CD8-positive, alpha-beta memory T cell (primary cell): ENCODE results near the gene GMPR2. TPM values are rescaled to one million over a fixed set of nuclear protein-coding genes. Genes with fewer than 3 reads are reported as not detected.

Experiments used
- CTCF ChIA-PET: fragments of 350-600 bp; sonication (Branson Sonifier 250); formaldehyde crosslinking; loops from one replicate; lab custom pipeline; 2021; ENCODE audit warnings: antibody characterized with exemption; lab: Charles Lee
- POLR2A ChIA-PET: fragments of 350-600 bp; sonication (Branson Sonifier 250); formaldehyde crosslinking; loops from one replicate; lab custom pipeline; 2021; ENCODE audit warnings: antibody characterized with exemption; lab: Charles Lee
- DNase-seq, 5 donors: peaks; one replicate each; pipeline versions ENCODE4 v3.0.0 to v3.0.0-alpha.2; 2020 to 2022; ENCODE audit warnings: mixed read lengths in 1 of 5
- H3K27ac ChIP-seq: one replicate; pipeline ENCODE4 v1.7.0; 2013; ENCODE audit warnings: low read depth, mild to moderate bottlenecking, low read length, moderate library complexity
- H3K27me3 ChIP-seq: 2 replicates; pipeline ENCODE4 v1.7.0; 2013; ENCODE audit warnings: low read length, mild to moderate bottlenecking; ENCODE audit not compliant: insufficient read depth, poor library complexity, severe bottlenecking
- H3K36me3 ChIP-seq: 2 replicates; pipeline ENCODE4 v1.7.0; 2013; ENCODE audit warnings: mild to moderate bottlenecking, low read length, moderate library complexity; ENCODE audit not compliant: insufficient read depth
- H3K4me1 ChIP-seq: 2 replicates; pipeline ENCODE4 v1.7.0; 2013; ENCODE audit warnings: mild to moderate bottlenecking, low read length, moderate library complexity; ENCODE audit not compliant: insufficient read depth
- H3K4me3 ChIP-seq: 2 replicates; pipeline ENCODE4 v1.7.0; 2013; ENCODE audit warnings: mild to moderate bottlenecking, low read length
- H3K9me3 ChIP-seq: 2 replicates; pipeline ENCODE4 v1.7.0; 2013; ENCODE audit warnings: mild to moderate bottlenecking, low read length
- H3K27ac Mint-ChIP-seq, 8 donors: one replicate each; pipeline ENCODE4 v1.8.0; 2020 to 2021; ENCODE audit warnings: mixed read lengths in 8 of 8, mild to moderate bottlenecking in 6 of 8, inconsistent platforms in 3 of 8, moderate library complexity in 3 of 8
- H3K27me3 Mint-ChIP-seq, 2 donors: one replicate each; pipeline ENCODE4 v1.8.0; 2020 to 2021; ENCODE audit warnings: mixed read lengths in 2 of 2, mild to moderate bottlenecking in 1 of 2, moderate library complexity in 1 of 2
- H3K36me3 Mint-ChIP-seq, 3 donors: one replicate each; pipeline ENCODE4 v1.8.0; 2020 to 2021; ENCODE audit warnings: mixed read lengths in 3 of 3, inconsistent platforms in 1 of 3, mild to moderate bottlenecking in 1 of 3
- H3K4me1 Mint-ChIP-seq, 3 donors: one replicate each; pipeline ENCODE4 v1.8.0; 2020 to 2021; ENCODE audit warnings: mixed read lengths in 3 of 3, inconsistent platforms in 1 of 3, mild to moderate bottlenecking in 1 of 3
- H3K4me3 Mint-ChIP-seq, 7 donors: one replicate each; pipeline ENCODE4 v1.8.0; 2020 to 2021; ENCODE audit warnings: mixed read lengths in 7 of 7, mild to moderate bottlenecking in 6 of 7, moderate library complexity in 4 of 7, inconsistent platforms in 2 of 7
- H3K9me3 Mint-ChIP-seq, 5 donors: one replicate each; pipeline ENCODE4 v1.8.0; 2020 to 2022; ENCODE audit warnings: mixed read lengths in 5 of 5, mild to moderate bottlenecking in 3 of 5, moderate library complexity in 2 of 5, inconsistent platforms in 1 of 5
- polyA plus RNA-seq: library from polyadenylated mRNA; unstranded; fragments of 300-500 nt; fragmentation: Illumina TruSeq; gene quantifications from one replicate; pipeline ENCODE4 v1.2.3, GENCODE V29; 2021
- total RNA-seq, 2 experiments: library from RNA; stranded (reverse); gene quantifications; one replicate each; pipeline ENCODE4 v1.2.3, GENCODE V29; 2021

The GMPR2 gene
- 10 to 100 TPM; 43.6 to 48.6 TPM for total RNA-seq
- 96.8 TPM for polyA plus RNA-seq

DNA sequence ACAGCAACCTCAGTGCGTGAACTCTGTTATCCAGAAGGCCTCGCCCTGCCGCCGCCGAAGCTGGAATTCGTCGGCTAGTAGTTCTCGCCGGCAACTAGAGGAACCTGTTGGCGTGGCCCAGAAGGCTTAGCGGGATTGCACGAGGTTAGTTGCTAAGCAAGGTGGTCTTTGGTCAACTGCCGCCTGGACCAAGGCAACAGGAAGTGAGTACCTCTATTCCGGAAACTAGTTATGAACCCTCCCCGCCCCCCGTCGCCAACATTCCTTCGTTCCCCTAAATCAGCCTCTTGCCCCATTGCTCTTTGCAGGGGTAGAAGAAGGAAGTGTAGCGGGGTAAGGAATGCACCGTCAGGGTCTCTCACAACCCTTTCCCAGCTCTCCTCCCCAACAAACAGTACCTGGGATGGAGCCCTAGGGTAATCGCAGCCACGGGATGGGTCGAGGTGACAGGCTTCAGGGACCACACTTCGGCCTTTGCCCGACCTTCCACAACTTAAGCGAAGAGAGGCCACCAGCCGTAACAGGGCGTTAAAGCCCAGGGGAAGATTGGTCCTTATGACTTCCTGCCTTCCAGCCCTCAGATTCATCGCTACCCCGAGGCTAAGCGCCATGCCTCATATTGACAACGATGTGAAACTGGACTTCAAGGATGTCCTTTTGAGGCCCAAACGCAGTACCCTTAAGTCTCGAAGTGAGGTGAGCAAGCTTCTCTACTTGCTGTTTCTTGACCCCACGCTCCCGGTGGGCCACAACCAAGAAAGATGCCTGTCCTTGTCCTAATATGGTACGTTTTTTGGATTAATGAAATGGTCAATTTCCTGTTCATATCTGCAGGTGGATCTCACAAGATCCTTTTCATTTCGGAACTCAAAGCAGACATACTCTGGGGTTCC is at the start of gene GMPR2:
GMPR2 (plus strand) TSS at position 285 of the 893 bp plus-strand sequence; CDS start at position 610, 325 bp downstream.
- CTCF ChIA-PET, result interaction anchor here (0.6 to 3.2 kb wide), 4 partner anchors 9 to 123 kb away, joined by 3 to 16 read pairs (median 4); partner anchors contain the start of genes MDP1, TINF2 and TM9SF1
- no peaks in the 10 kb centered on the region for H3K27me3 Mint-ChIP-seq
- H3K4me3 Mint-ChIP-seq, result peak within 1 kb of the TSS; percentile 95 to 99 (median 98)
- H3K9me3 Mint-ChIP-seq, result no peaks in the 10 kb centered on the region
- Histone ChIP-seq H3K4me1 (peaks cover 38% of the 10 kb centered on the region), H3K27ac (peak within 1 kb of the TSS; percentile 79), H3K4me3 (peak within 1 kb of the TSS; percentile 92), H3K9me3 (no peaks in the 10 kb centered on the region), H3K36me3 (peaks cover 38% of the 10 kb centered on the region), H3K27me3 (no peaks in the 10 kb centered on the region)
- peaks cover 0 to 63% (median 18%) of the 10 kb centered on the region in 3 donors for H3K36me3 Mint-ChIP-seq
- no peak for DNase-seq
- H3K27ac Mint-ChIP-seq, result peak within 1 kb of the TSS; percentile 95 to 99 (median 98)
- POLR2A ChIA-PET, result interaction anchor here (2.3 kb wide), 1 partner anchor 9 kb away, joined by 30 read pairs; the partner anchor contains the start of gene TINF2
- peaks cover 49 to 70% (median 68%) of the 10 kb centered on the region in 3 donors for H3K4me1 Mint-ChIP-seq

GRCh38 chr14:24183014-24183481 is 49.7 kb upstream of the GMPR2 start:
- H3K4me1 ChIP-seq, result peaks cover 13% of the 10 kb centered on the region
- H3K36me3 ChIP-seq, result peaks cover 47% of the 10 kb centered on the region
- Mint-ChIP-seq H3K4me3 (no peak overlapping the region), H3K9me3 (no peaks in the 10 kb centered on the region), H3K36me3 (peaks cover 0 to 87% (median 4%) of the 10 kb centered on the region in 3 donors), H3K4me1 (peaks cover 14 to 16% (median 16%) of the 10 kb centered on the region in 3 donors), H3K27ac (peak overlapping the region in 1 of 8 donors; percentile 48), H3K27me3 (no peaks in the 10 kb centered on the region)
- ChIA-PET CTCF (interaction anchor here (1.6 kb wide), 1 partner anchor 22 kb away, joined by 6 read pairs; the partner anchor contains the start of gene IRF9), POLR2A (no interaction called here)
- no peaks in the 10 kb centered on the region for H3K9me3 ChIP-seq
- H3K27ac ChIP-seq, result no peak overlapping the region
- no peaks in the 10 kb centered on the region for H3K27me3 ChIP-seq
- H3K4me3 ChIP-seq, result no peak overlapping the region
- DNase-seq, result no peak

- DNase-seq, result no peak
- H3K27ac ChIP-seq, result no peak overlapping the region
- ChIA-PET POLR2A (no interaction called here), CTCF (interaction anchor here (0.6 to 2.4 kb wide), 4 partner anchors 11 to 74 kb away, joined by 3 to 6 read pairs (median 4); partner anchors contain the start of genes IRF9 and TM9SF1)
- H3K27me3 ChIP-seq, result no peaks in the 10 kb centered on the region
- peak overlapping the region in 2 of 8 donors; percentile 17 to 27 for H3K27ac Mint-ChIP-seq
- peaks cover 22% of the 10 kb centered on the region for H3K4me1 ChIP-seq
- no peak overlapping the region for H3K4me3 ChIP-seq
- peaks cover 23 to 28% (median 27%) of the 10 kb centered on the region in 3 donors for H3K4me1 Mint-ChIP-seq
- no peak overlapping the region for H3K4me3 Mint-ChIP-seq
- no peaks in the 10 kb centered on the region for H3K9me3 ChIP-seq
- H3K9me3 Mint-ChIP-seq, result no peaks in the 10 kb centered on the region
- H3K36me3 ChIP-seq, result peaks cover 42% of the 10 kb centered on the region
- peaks cover 0 to 78% (median 4%) of the 10 kb centered on the region in 3 donors for H3K36me3 Mint-ChIP-seq
- no peaks in the 10 kb centered on the region for H3K27me3 Mint-ChIP-seq
Observed at GRCh38 chr14:24184104-24184970, 48.4 kb upstream of the GMPR2 start.

GRCh38 chr14:24185026-24185425 is 47.7 kb upstream of the GMPR2 start:
- H3K4me1 Mint-ChIP-seq, result peaks cover 24 to 33% (median 29%) of the 10 kb centered on the region in 3 donors
- Histone ChIP-seq H3K27ac (no peak overlapping the region), H3K9me3 (no peaks in the 10 kb centered on the region), H3K4me1 (peaks cover 25% of the 10 kb centered on the region), H3K4me3 (no peak overlapping the region), H3K36me3 (peaks cover 37% of the 10 kb centered on the region), H3K27me3 (no peaks in the 10 kb centered on the region)
- ChIA-PET POLR2A (interaction anchor here (1.2 kb wide), 1 partner anchor 11 kb away, joined by 3 read pairs; no protein-coding TSS in a partner anchor), CTCF (interaction anchor here (1.3 to 5.2 kb wide), 3 partner anchors 10 to 247 kb away, joined by 4 to 36 read pairs (median 6); partner anchors contain the start of genes IRF9 and TM9SF1)
- peak overlapping the region in 3 of 8 donors; percentile 18 to 99 (median 35) for H3K27ac Mint-ChIP-seq
- peaks cover 0 to 73% (median 4%) of the 10 kb centered on the region in 3 donors for H3K36me3 Mint-ChIP-seq
- H3K4me3 Mint-ChIP-seq, result peak overlapping the region in 1 of 7 donors; percentile 65
- no peaks in the 10 kb centered on the region for H3K27me3 Mint-ChIP-seq
- no peak for DNase-seq
- H3K9me3 Mint-ChIP-seq, result no peaks in the 10 kb centered on the region

DNA sequence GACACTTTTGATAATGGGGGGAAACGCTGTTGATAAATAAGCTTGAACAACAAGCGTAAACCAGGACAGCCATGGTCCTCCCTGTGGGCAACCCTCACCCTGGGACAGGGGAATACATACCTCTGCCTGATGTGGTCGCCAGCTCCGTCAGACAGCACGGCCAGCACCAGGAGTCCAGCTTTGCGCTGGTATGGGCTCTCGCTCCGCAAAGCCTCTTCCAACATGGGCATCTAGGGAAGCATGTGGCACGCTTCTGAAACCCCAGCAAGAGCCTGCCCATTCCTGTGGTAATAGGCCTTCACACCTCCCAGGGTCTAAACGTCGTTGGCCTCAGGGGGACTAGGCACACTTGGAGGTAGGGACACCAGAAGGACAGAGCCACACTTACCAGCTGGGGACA is 47.0 kb upstream of the GMPR2 start:
- DNase-seq, result no peak

GRCh38 chr14:24186831-24187538 is 45.7 kb upstream of the GMPR2 start:
- H3K27me3 Mint-ChIP-seq, result no peaks in the 10 kb centered on the region
- Histone ChIP-seq H3K4me3 (no peak overlapping the region), H3K27ac (no peak overlapping the region), H3K4me1 (peaks cover 25% of the 10 kb centered on the region), H3K27me3 (no peaks in the 10 kb centered on the region), H3K36me3 (peaks cover 36% of the 10 kb centered on the region), H3K9me3 (no peaks in the 10 kb centered on the region)
- peak overlapping the region; percentile 34 to 94 (median 69) for H3K4me3 Mint-ChIP-seq
- ChIA-PET CTCF (interaction anchor here (0.8 to 5.2 kb wide), 4 partner anchors 26 to 250 kb away, joined by 3 to 36 read pairs (median 5); partner anchors contain the start of genes IRF9 and TINF2), POLR2A (interaction anchor here (1.3 kb wide), 1 partner anchor 25 kb away, joined by 3 read pairs; no protein-coding TSS in a partner anchor)
- peaks cover 21 to 43% (median 30%) of the 10 kb centered on the region in 3 donors for H3K4me1 Mint-ChIP-seq
- peaks cover 0 to 68% (median 0%) of the 10 kb centered on the region in 3 donors for H3K36me3 Mint-ChIP-seq
- H3K27ac Mint-ChIP-seq, result peak overlapping the region; percentile 58 to 99 (median 86)
- DNase-seq, result no peak
- no peaks in the 10 kb centered on the region for H3K9me3 Mint-ChIP-seq

More for the DNA sequence above, 47.0 kb upstream of the GMPR2 start:
- Mint-ChIP-seq H3K9me3 (no peaks in the 10 kb centered on the region), H3K27ac (peak overlapping the region in 3 of 8 donors; percentile 58 to 99 (median 66)), H3K4me1 (peaks cover 24 to 34% (median 29%) of the 10 kb centered on the region in 3 donors), H3K4me3 (peak overlapping the region in 1 of 7 donors; percentile 24), H3K36me3 (peaks cover 0 to 70% (median 3%) of the 10 kb centered on the region in 3 donors), H3K27me3 (no peaks in the 10 kb centered on the region)
- ChIA-PET CTCF (interaction anchor here (1.3 to 5.2 kb wide), 3 partner anchors 10 to 246 kb away, joined by 4 to 36 read pairs (median 6); partner anchors contain the start of genes IRF9 and TM9SF1), POLR2A (interaction anchor here (0.6 to 1.2 kb wide), 2 partner anchors 10 to 27 kb away, joined by 3 read pairs; no protein-coding TSS in a partner anchor)
- Histone ChIP-seq H3K27me3 (no peaks in the 10 kb centered on the region), H3K27ac (no peak overlapping the region), H3K9me3 (no peaks in the 10 kb centered on the region), H3K4me1 (peaks cover 25% of the 10 kb centered on the region), H3K4me3 (no peak overlapping the region), H3K36me3 (peaks cover 31% of the 10 kb centered on the region)
